ENCODE results near the gene COL18A1. TPM values are rescaled to one million over a fixed set of nuclear protein-coding genes. Genes with fewer than 3 reads are reported as not detected.

COL18A1 gene
- total RNA-seq, 8 experiments from 2014 or later = 1.6 to 341 (median 7.1) TPM

DNA sequence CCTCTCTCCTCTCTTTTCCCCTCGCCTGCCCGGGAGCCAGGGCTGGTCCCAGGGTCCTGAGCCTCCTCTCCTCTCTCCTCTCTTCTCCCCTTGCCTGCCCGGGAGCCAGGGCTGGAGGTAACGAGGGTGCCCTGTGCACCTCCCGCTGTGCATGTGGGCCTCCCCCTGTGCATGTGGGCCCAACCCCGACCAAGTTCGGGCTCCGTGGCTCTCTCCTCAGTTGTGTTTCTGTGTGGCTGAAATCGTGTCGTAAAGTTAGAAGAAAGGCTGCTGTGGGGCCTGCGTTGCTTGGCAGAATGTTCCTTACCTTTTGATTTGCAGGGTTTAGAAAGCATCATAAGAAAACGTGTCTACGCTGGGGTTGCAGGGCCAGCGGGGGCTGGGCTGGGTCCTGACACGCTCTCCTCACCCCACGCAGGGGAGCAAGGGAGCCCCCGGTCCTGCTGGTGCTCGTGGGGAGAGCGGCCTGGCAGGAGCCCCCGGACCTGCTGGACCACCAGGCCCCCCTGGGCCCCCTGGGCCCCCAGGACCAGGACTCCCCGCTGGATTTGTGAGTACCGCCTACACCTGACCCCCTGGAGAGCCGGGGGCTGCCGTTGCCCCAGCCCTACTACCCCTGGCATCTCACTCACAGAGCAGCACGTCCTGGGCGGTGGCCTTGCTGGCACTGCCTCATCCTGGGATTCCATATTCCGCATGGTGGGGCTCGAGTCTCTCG, 81.6 kb downstream of the COL18A1 start:
- 70 to 100% (median 95%) methylated on average over 2 to 4 of the region's 29 CpGs; no CpG with 5 or more reads in 7 of the 10 experiments for WGBS, 10 experiments

DNA sequence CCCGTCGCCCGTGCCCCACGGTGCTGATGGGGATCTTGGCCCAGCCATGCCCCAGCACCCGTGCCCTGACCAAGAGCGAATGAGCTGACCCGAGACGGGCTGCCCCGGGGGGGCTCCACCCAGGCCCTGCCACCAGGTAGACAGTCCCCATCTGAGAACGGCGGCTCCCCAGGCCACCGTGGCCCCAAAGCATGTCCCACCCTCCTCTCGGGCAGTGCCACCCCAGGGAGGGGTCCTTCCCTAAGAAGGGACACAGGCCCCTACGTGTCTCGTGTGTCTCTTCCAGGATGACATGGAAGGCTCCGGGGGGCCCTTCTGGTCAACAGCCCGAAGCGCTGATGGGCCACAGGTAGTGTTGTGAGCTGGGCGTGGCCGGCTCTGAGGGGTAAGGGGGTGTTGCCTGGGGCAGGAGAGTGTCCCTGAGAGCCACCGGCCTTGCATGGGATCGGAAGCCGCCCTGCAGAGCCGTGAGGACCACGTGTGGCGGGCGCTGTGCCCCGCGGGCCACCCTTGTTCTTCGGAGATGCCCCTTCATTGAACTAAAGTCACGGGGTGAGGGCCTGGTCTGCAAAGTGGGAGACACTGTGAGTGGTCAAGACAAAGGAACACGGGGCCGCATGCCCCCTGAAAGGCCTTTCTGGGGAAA, 82.3 kb downstream of the COL18A1 start:
- Histone ChIP-seq H3K4me1 (replicated peaks in 1 of 2) (peaks cover 19 to 22% of the 10 kb centered on the region in 2 donors), H3K4me3 (no peak overlapping the region), H3K27ac (no peak overlapping the region)
- in situ Hi-C loops (cut with MboI; ENCODE audit: low pct_unique_long_range_greater_than_20kb in 2 of 9, low sequenced_read_pairs in 9 of 9, unreplicated experiment in 9 of 9) = no loop called here
- WGBS, 10 experiments = 80 to 100% (median 88%) methylated on average over 2 to 5 of the region's 33 CpGs; no CpG with 5 or more reads in 6 of the 10 experiments
- no peak for ATAC-seq (replicated peaks in 6 of 8)

More for the DNA sequence above, 81.6 kb downstream of the COL18A1 start:
- Histone ChIP-seq H3K4me3 (no peak overlapping the region), H3K27ac (no peak overlapping the region), H3K4me1 (replicated peaks in 1 of 2) (peaks cover 19 to 22% of the 10 kb centered on the region in 2 donors)
- in situ Hi-C loops (cut with MboI; ENCODE audit: low pct_unique_long_range_greater_than_20kb in 2 of 9, low sequenced_read_pairs in 9 of 9, unreplicated experiment in 9 of 9) = no loop called here
- no peak for ATAC-seq (replicated peaks in 6 of 8)

DNA sequence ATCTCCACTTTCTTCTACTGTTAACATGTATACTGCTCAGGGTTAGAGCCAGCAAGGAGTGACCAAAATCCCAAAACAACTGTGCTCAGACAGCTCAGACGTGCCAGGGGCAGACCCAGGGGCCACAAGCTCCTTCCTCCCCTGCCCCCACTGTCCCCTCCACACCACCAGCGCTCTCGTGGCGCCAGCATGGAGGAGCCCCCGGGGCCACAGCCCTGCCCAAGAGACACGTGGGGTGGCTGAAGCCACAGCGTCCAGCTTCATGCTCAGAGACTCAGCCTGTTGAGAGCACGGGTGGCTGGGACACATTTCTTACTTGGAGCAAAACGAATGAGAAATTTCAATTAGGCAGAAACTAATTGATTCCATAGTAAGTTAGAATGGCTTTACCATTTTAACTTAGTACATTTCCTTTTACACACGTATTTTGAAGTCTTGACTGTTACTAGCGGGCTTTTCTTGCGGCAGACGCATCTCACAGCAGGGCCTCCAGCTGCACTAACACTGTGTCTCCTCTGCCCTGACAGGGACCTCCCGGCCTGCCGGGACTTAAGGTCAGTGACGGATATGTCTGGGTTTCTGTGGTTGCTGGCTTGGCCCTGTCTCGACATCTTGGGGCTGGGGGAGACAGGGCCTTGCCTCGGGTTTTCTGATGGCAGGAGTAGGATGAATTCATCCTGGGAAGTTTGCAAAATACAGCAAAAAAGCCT, 83.1 kb downstream of the COL18A1 start:
- in situ Hi-C loops (cut with MboI; ENCODE audit: low pct_unique_long_range_greater_than_20kb in 2 of 9, low sequenced_read_pairs in 9 of 9, unreplicated experiment in 9 of 9) = no loop called here
- WGBS, 10 experiments = 7 to 70% (median 47%) methylated on average over 2 to 13 of the region's 18 CpGs; no CpG with 5 or more reads in 4 of the 10 experiments
- H3K27ac ChIP-seq = no peak overlapping the region
- H3K4me1 ChIP-seq (replicated peaks in 1 of 2) = peaks cover 19 to 22% of the 10 kb centered on the region in 2 donors
- no peak overlapping the region for H3K4me3 ChIP-seq
- peak in 5 of 8 experiments; percentile 11 to 43 (median 33) for ATAC-seq (replicated peaks in 6 of 8)

DNA sequence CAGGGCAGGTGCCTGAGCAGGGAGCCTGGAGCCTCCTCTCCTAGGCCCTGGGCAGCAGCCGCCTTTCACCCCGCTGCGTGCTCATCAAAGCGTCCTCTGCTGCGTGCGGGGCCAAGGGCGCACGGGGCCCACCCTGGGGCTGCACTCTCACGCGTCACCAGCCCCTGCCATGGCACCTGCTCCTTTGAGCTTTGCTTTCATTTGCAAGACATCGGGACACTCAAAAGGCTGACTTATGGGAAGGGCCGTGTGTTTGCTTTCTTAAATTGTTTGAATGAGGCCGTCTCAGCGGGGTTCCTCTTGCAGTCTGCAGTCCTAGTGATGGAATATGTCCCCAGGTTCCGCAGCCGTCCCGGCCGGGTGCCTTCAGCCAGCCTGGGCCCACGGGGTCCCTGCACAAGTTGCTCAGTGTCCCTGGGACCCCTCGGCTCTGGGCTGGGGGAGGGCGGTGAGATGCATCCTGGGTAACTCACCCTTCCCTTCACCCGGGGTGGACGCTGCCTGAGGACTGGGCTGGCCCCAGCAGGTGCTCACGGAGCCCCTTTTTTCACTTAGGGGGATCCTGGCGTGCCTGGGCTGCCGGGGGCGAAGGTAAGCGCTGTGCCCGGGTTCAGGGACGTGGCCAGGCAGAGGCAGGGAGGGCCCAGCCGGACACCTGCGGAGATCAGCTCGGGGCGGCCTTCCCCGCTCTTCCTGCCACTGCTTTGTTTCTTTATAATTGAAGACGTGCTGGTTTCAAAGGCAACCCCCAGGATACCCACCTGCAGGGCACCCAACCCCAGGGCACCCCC, 84.2 kb downstream of the COL18A1 start:
- H3K4me1 ChIP-seq (replicated peaks in 1 of 2) = peaks cover 19 to 22% of the 10 kb centered on the region in 2 donors
- WGBS, 10 experiments = 0 to 7% methylated on average over 1 to 7 of the region's 36 CpGs; no CpG with 5 or more reads in 8 of the 10 experiments
- ATAC-seq (replicated peaks in 6 of 8) = peak in 5 of 8 experiments; percentile 44 to 59 (median 57)
- no peak overlapping the region for H3K27ac ChIP-seq
- in situ Hi-C loops (cut with MboI; ENCODE audit: low pct_unique_long_range_greater_than_20kb in 2 of 9, low sequenced_read_pairs in 9 of 9, unreplicated experiment in 9 of 9) = no loop called here
- H3K4me3 ChIP-seq = no peak overlapping the region

DNA sequence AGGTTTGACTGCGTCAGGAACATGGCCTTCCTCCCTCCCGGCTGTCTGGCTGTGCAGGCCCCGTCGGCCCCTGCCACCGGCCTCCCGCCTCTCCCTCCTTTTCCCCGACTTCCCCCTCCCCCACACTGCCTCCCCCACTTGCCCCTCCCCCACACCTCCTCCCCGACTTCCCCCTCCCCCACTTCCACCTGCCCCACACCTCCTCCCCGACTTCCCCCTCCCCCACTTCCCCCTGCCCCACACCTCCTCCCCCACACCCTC, 84.7 kb downstream of the COL18A1 start:
- no CpG with 5 or more reads among the region's 9 CpGs for WGBS, 10 experiments
- in situ Hi-C loops (cut with MboI; ENCODE audit: low pct_unique_long_range_greater_than_20kb in 2 of 9, low sequenced_read_pairs in 9 of 9, unreplicated experiment in 9 of 9) = no loop called here
- ATAC-seq (replicated peaks in 6 of 8) = no peak
- peaks cover 19 to 22% of the 10 kb centered on the region in 2 donors for H3K4me1 ChIP-seq (replicated peaks in 1 of 2)
- H3K27ac ChIP-seq = no peak overlapping the region
- no peak overlapping the region for H3K4me3 ChIP-seq

DNA sequence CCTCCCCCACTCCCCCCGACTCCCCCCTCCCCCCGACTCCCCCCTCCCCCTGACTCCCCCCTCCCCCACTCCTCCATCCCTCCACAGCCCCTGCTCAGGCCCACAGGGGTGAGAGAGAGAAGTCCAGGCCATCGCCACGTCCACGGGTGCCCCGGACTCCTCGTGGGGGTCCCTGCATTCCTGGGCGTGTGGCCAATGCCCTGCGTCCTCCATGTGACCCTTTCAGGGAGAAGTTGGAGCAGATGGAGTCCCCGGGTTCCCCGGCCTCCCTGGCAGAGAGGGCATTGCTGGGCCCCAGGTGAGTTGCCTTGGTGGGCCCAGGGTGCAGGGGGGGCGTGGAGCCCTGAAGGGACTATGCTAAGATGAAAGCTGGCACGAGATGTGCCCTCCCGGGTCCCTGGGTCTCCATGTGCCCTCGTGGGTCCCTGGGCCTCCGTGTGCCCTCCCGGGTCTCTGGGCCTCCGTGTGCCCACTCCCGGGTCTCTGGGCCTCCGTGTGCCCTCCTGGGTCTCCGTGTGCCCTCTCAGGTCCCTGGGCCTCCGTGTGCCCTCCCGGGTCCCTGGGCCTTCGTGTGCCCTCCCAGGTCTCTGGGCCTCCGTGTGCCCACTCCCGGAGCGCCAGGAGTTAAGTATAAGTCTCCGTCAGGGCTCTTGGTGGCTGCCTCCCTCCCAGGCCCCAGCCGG, 85.2 kb downstream of the COL18A1 start:
- Histone ChIP-seq H3K4me1 (replicated peaks in 1 of 2) (peaks cover 19 to 22% of the 10 kb centered on the region in 2 donors), H3K4me3 (no peak overlapping the region), H3K27ac (no peak overlapping the region)
- in situ Hi-C loops (cut with MboI; ENCODE audit: low pct_unique_long_range_greater_than_20kb in 2 of 9, low sequenced_read_pairs in 9 of 9, unreplicated experiment in 9 of 9) = no loop called here
- WGBS, 10 experiments = 80% methylated on average over 1 of the region's 29 CpGs; no CpG with 5 or more reads in 9 of the 10 experiments
- no peak for ATAC-seq (replicated peaks in 6 of 8)

DNA sequence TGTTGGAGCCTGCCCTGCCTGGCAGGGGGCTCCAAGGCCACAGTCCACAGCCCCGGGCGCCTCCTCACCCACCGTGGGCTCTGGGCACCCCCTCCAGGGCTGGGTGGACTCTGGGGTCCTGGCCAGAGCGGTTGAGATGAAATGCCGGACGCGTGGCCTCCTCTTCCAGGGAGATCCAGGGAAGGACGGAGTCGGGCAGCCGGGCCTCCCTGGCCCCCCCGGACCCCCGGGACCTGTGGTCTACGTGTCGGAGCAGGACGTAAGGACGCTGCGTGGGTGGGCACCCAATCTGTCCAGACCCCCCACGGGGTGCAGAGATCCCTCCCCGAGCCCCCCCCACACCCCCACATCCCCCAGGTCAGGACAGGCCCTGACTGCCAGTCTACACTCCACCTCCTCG, 86.1 kb downstream of the COL18A1 start:
- no peak for ATAC-seq (replicated peaks in 6 of 8)
- Histone ChIP-seq H3K27ac (no peak overlapping the region), H3K4me1 (replicated peaks in 1 of 2) (peaks cover 19 to 22% of the 10 kb centered on the region in 2 donors), H3K4me3 (no peak overlapping the region)
- in situ Hi-C loops (cut with MboI; ENCODE audit: low pct_unique_long_range_greater_than_20kb in 2 of 9, low sequenced_read_pairs in 9 of 9, unreplicated experiment in 9 of 9) = no loop called here
- WGBS, 10 experiments = 100% methylated on average over 1 of the region's 20 CpGs; no CpG with 5 or more reads in 9 of the 10 experiments

DNA sequence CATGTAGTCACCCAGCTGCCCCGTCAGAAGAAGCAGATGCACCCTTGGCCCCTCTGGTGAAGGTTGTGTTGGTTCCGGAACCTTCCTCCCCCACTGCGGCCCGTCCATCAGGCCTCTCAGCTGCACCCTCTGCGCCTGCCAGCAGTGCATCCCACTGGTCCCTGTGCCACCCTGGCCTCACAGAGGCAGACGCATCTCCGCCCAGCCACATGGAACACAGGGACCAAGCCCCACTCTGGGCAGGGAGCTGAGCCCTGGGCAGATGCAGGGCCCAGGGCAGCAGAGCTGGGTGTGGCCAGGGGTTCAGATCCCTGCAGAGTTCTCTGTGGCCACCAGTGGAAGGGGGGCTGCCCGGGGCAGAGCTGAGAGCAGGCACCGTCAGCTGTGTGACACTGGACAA, 86.7 kb downstream of the COL18A1 start:
- 80 to 100% methylated on average over 1 of the region's 9 CpGs; no CpG with 5 or more reads in 8 of the 10 experiments for WGBS, 10 experiments

DNA sequence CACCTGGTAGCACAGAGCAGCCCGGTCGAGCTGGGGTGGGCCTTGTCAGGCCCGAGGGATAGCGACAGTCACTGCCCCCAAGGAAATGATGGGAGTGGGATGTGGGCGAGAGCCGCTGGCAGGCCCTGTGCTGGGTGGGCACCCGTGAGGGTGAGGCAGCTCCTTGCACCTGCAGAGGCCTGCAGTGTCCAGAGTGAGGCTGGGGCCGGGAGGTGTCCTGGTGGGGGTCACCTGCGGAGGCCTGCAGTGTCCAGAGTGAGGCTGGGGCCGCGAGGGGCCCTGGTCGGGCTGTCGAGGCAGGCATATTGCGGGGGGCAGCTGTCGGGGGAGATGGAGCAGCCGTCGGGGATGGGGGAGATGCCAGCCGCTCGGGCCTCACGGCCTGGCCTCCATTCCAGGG, 87.8 kb downstream of the COL18A1 start:
- no CpG with 5 or more reads among the region's 20 CpGs for WGBS, 10 experiments
- no peak overlapping the region for H3K4me3 ChIP-seq
- in situ Hi-C loops (cut with MboI; ENCODE audit: low pct_unique_long_range_greater_than_20kb in 2 of 9, low sequenced_read_pairs in 9 of 9, unreplicated experiment in 9 of 9) = no loop called here
- H3K27ac ChIP-seq = no peak overlapping the region
- H3K4me1 ChIP-seq (replicated peaks in 1 of 2) = peaks cover 18% of the 10 kb centered on the region in 2 donors
- no peak for ATAC-seq (replicated peaks in 6 of 8)

More for the DNA sequence above, 86.7 kb downstream of the COL18A1 start:
- Histone ChIP-seq H3K4me3 (no peak overlapping the region), H3K27ac (no peak overlapping the region), H3K4me1 (replicated peaks in 1 of 2) (peaks cover 19 to 22% of the 10 kb centered on the region in 2 donors)
- peak in 2 of 8 experiments; percentile 30 to 39 for ATAC-seq (replicated peaks in 6 of 8)
- in situ Hi-C loops (cut with MboI; ENCODE audit: low pct_unique_long_range_greater_than_20kb in 2 of 9, low sequenced_read_pairs in 9 of 9, unreplicated experiment in 9 of 9) = no loop called here

DNA sequence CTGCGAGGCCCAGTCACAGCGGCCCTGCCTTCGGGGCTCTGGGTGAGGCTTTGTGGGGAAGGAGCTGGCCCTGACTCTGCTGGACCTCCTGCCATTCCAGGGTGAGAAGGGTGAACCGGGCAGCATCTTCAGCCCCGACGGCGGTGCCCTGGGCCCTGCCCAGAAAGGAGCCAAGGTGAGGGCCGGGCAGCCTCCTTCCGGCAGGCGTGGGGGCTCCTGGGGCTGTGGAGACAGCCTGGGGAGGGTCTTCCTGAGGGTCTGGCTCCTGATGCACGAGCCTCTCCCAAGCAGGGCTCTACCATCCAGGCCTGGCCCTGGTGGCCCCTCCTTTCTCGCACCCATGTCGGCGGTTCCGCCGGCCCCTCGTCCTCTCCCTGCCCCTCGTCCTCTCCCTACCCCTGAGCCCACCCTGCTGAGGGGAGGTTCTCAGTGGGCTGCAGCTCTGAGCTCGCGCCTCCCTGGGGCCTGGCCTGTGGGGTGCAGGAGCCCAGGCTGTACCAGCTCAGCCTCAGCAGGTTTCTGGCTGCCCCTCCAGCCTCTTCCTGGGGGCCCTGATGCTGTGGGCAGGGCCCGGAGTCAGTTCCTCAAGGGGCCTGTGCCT, 88.5 kb downstream of the COL18A1 start:
- Histone ChIP-seq H3K4me3 (no peak overlapping the region), H3K4me1 (replicated peaks in 1 of 2) (peaks cover 11% of the 10 kb centered on the region in 2 donors), H3K27ac (no peak overlapping the region)
- in situ Hi-C loops (cut with MboI; ENCODE audit: low pct_unique_long_range_greater_than_20kb in 2 of 9, low sequenced_read_pairs in 9 of 9, unreplicated experiment in 9 of 9) = no loop called here
- ATAC-seq (replicated peaks in 6 of 8) = no peak
- WGBS, 10 experiments = 47 to 93% (median 80%) methylated on average over 1 to 3 of the region's 21 CpGs; no CpG with 5 or more reads in 7 of the 10 experiments

DNA sequence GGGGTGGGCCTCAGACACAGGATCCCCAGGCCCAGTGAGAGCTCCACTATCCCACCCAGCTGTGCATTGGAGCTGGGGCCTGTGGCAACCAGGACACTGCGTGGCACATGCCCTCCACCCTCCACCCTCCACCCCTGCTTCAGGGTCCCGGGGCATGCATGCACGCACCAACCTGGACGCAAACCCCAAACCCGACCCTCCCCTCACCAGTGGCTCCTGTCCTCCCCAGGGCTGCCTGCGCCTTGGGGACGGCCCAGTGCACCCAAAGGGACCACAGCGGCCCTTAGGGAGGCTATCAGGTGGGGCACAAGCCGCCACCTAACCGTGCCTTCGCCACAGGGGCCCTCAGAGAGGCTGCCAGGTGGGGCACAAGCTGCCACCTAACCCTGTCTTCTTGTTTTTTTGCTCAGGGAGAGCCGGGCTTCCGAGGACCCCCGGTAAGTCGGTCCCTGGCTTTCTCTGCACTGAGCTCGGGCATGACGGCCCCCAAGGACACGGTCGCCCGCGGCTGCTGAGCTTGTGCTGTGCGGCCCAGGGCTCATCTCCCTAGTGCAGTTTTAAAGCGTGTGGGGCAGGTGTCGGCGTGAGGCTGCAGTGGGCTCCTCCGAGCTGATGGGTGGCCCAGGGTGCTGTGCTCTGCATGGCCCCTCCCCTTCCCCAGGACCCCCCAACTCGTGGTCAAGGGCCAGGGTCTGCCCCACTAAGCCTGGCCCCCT, 89.3 kb downstream of the COL18A1 start:
- WGBS, 10 experiments = no CpG with 5 or more reads among the region's 27 CpGs
- in situ Hi-C loops (cut with MboI; ENCODE audit: low pct_unique_long_range_greater_than_20kb in 2 of 9, low sequenced_read_pairs in 9 of 9, unreplicated experiment in 9 of 9) = no loop called here
- Histone ChIP-seq H3K4me1 (replicated peaks in 1 of 2) (peaks cover 3% of the 10 kb centered on the region in 2 donors), H3K4me3 (no peak overlapping the region), H3K27ac (no peak overlapping the region)
- ATAC-seq (replicated peaks in 6 of 8) = no peak
